GM18861 (cell line): ENCODE data around the gene BACH1.

Experiments used
- ATAC-seq: cut with Tn5 transposase; IDR thresholded peaks from one replicate; pipeline ENCODE4 v1.9.1; 2021; ENCODE audit not compliant: unreplicated experiment

Gene BACH1

GRCh38 chr21:29374481-29374880, 75.8 kb downstream of the BACH1 start:
- no peak for ATAC-seq

- ATAC-seq = peak; percentile 82
Observed at GRCh38 chr21:29376556-29376955, 77.8 kb downstream of the BACH1 start.

- no peak for ATAC-seq
Observed at GRCh38 chr21:29377266-29377665, 78.5 kb downstream of the BACH1 start.

- no peak for ATAC-seq
Observed at GRCh38 chr21:29378832-29379231, 80.1 kb downstream of the BACH1 start.

- ATAC-seq = no peak
Observed at GRCh38 chr21:29379517-29380054, 80.9 kb downstream of the BACH1 start.

- ATAC-seq = no peak
Observed at GRCh38 chr21:29382030-29382654, 83.4 kb downstream of the BACH1 start.

GRCh38 chr21:29384683-29385359, 86.1 kb downstream of the BACH1 start:
- no peak for ATAC-seq

- ATAC-seq = no peak
Observed at GRCh38 chr21:29385934-29386520, 87.3 kb downstream of the BACH1 start.

- no peak for ATAC-seq
Observed at GRCh38 chr21:29386803-29387202, 88.1 kb downstream of the BACH1 start.

- ATAC-seq = no peak
Observed at GRCh38 chr21:29387598-29387997, 88.9 kb downstream of the BACH1 start.

GRCh38 chr21:29389136-29389535, 90.4 kb downstream of the BACH1 start:
- no peak for ATAC-seq

- ATAC-seq = no peak
Observed at GRCh38 chr21:29390778-29391177, 92.1 kb downstream of the BACH1 start.

GRCh38 chr21:29394051-29394450, 95.3 kb downstream of the BACH1 start:
- ATAC-seq = no peak
